Left ventricle myocardium inferior (tissue), 1 donor: Measurements from ENCODE around the gene NECTIN4. TPM values are rescaled to one million over a fixed set of nuclear protein-coding genes. Genes with fewer than 3 reads are reported as not detected.

Source experiments
- DNase-seq: peaks from one replicate; pipeline ENCODE4 v3.0.0-alpha.2; 2020
- H3K27ac ChIP-seq: fragments of 200-600 bp; replicated peaks from 2 replicates; pipeline ENCODE4 v1.8.0; 2021
- H3K27me3 ChIP-seq: fragments of 200-600 bp; 2 replicates; pipeline ENCODE4 v1.8.0; 2021; ENCODE audit warnings: low read depth
- H3K36me3 ChIP-seq: fragments of 200-600 bp; 2 replicates; pipeline ENCODE4 v1.8.0; 2021
- H3K4me1 ChIP-seq: fragments of 200-600 bp; 2 replicates; pipeline ENCODE4 v1.8.0; 2021
- H3K4me3 ChIP-seq: fragments of 200-600 bp; 2 replicates; pipeline ENCODE4 v1.8.0; 2021; ENCODE audit warnings: mild to moderate bottlenecking, moderate library complexity
- H3K9me3 ChIP-seq: fragments of 200-600 bp; replicated peaks from 2 replicates; pipeline ENCODE4 v1.8.0; 2021
- CTCF ChIP-seq: fragments of 200-600 bp; IDR thresholded peaks from 2 replicates; pipeline ENCODE4 v1.8.0; 2021; ENCODE audit warnings: antibody characterized with exemption, mild to moderate bottlenecking, borderline replicate concordance
- intact Hi-C: fragments of 100-400 bp; cut with micrococcal nuclease; formaldehyde crosslinking; loops from one replicate; pipeline ENCODE4 v1.11.0; 2022
- total RNA-seq: library from RNA; stranded (reverse); fragmentation: NEBNext Ultra II Directional; extraction: Animal tissue kit (Norgen Biotek cat#: 25700); gene quantifications from one replicate; pipeline ENCODE4 v1.2.1, GENCODE V29; 2021
- donor health status: DM: no; HTN: yes; CAD: no; lungs with severe emphysema.

NECTIN4 gene
- total RNA-seq, 1 donor from 2014 or later = not detected

- intact Hi-C loops = no loop called here
- Histone ChIP-seq H3K4me1 (no peaks in the 10 kb centered on the region), H3K4me3 (no peak overlapping the region), H3K27ac (no peak overlapping the region), H3K36me3 (no peaks in the 10 kb centered on the region), H3K9me3 (no peaks in the 10 kb centered on the region), H3K27me3 (peaks cover 8% of the 10 kb centered on the region)
- DNase-seq = no peak
- no peak for TF ChIP-seq CTCF
These were observed 1.3 kb upstream of the NECTIN4 start for GRCh38 chr1:161090617-161091016.

GRCh38 chr1:161089938-161090337 is 580 bp upstream of the NECTIN4 start:
- H3K4me1 ChIP-seq = no peaks in the 10 kb centered on the region
- TF ChIP-seq CTCF = no peak
- no peak for DNase-seq
- no peaks in the 10 kb centered on the region for H3K36me3 ChIP-seq
- H3K9me3 ChIP-seq = no peaks in the 10 kb centered on the region
- H3K27ac ChIP-seq = no peak overlapping the region
- H3K4me3 ChIP-seq = no peak overlapping the region
- intact Hi-C loops = no loop called here
- peaks cover 8% of the 10 kb centered on the region for H3K27me3 ChIP-seq

- Histone ChIP-seq H3K4me3 (no peak overlapping the region), H3K9me3 (no peaks in the 10 kb centered on the region), H3K27ac (no peak overlapping the region), H3K4me1 (no peaks in the 10 kb centered on the region), H3K36me3 (no peaks in the 10 kb centered on the region), H3K27me3 (peaks cover 8% of the 10 kb centered on the region)
- intact Hi-C loops = no loop called here
- DNase-seq = no peak
- no peak for TF ChIP-seq CTCF
These were observed 709 bp downstream of the NECTIN4 start for GRCh38 chr1:161088587-161089110.

GRCh38 chr1:161086457-161086856 is 2.9 kb downstream of the NECTIN4 start:
- TF ChIP-seq CTCF = no peak
- no peak for DNase-seq
- no peak overlapping the region for H3K4me3 ChIP-seq
- no peaks in the 10 kb centered on the region for H3K36me3 ChIP-seq
- no peak overlapping the region for H3K27ac ChIP-seq
- peaks cover 8% of the 10 kb centered on the region for H3K27me3 ChIP-seq
- intact Hi-C loops = no loop called here
- H3K9me3 ChIP-seq = no peaks in the 10 kb centered on the region
- H3K4me1 ChIP-seq = no peaks in the 10 kb centered on the region

- no peak overlapping the region for H3K4me3 ChIP-seq
- no peak for DNase-seq
- no peak overlapping the region for H3K27ac ChIP-seq
- H3K9me3 ChIP-seq = no peaks in the 10 kb centered on the region
- H3K4me1 ChIP-seq = no peaks in the 10 kb centered on the region
- H3K27me3 ChIP-seq = peaks cover 8% of the 10 kb centered on the region
- no peaks in the 10 kb centered on the region for H3K36me3 ChIP-seq
- intact Hi-C loops = no loop called here
- no peak for TF ChIP-seq CTCF
These were observed 4.2 kb downstream of the NECTIN4 start for GRCh38 chr1:161085165-161085564.
